HUES64 (cell line): ENCODE results near the gene CCDC182.

Source experiments
- H3K27ac ChIP-seq: 2 replicates; pipeline ENCODE4 v1.7.0; 2013; ENCODE audit warnings: low read depth, low read length, inconsistent platforms
- H3K27me3 ChIP-seq: 2 replicates; pipeline ENCODE4 v1.6.1; 2013; ENCODE audit warnings: mild to moderate bottlenecking, low read length; ENCODE audit not compliant: insufficient read depth
- H3K36me3 ChIP-seq: 2 replicates; pipeline ENCODE4 v1.6.1; 2013; ENCODE audit warnings: mild to moderate bottlenecking, low read length; ENCODE audit not compliant: insufficient read depth
- H3K4me1 ChIP-seq: 2 replicates; pipeline ENCODE4 v1.6.1; 2013; ENCODE audit warnings: mild to moderate bottlenecking, low read length, moderate library complexity; ENCODE audit not compliant: insufficient read depth
- H3K4me3 ChIP-seq: 2 replicates; pipeline ENCODE4 v1.5.1; 2013; ENCODE audit warnings: mild to moderate bottlenecking, low read length, moderate library complexity
- H3K9ac ChIP-seq: 2 replicates; pipeline ENCODE4 v1.6.1; 2013; ENCODE audit warnings: mild to moderate bottlenecking, low read depth, low read length
- H3K9me3 ChIP-seq: 2 replicates; pipeline ENCODE4 v1.6.1; 2013; ENCODE audit warnings: low read depth, low read length; ENCODE audit not compliant: insufficient read depth
- WGBS: fragments of 150-250, 120-280 bp; methylation state at CpG from one replicate; pipeline ENCODE4 v1.1.7; 2013; ENCODE audit warnings: missing lambda C conversion rate; 5-methylcytosine and 5-hydroxymethylcytosine counted together

The CCDC182 gene

DNA sequence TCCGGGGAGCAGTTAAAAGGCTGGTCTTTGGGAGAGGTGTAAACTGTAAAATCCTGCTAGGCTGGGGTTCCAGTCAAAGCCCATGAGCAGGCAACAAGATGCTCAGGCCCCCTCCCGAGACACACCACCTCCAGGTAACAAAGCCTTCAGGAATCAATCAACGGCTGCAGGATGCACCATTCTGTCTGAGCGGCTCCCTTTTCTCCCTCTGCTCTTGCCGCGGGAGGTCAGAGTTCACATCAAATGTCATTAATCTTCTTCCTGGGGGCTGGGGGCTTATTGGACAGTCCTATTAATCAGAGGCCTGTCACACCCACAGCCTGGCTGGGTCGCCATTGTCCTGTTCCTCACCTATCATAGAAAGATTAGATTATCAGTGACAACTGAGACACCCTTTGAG lies 11.9 kb upstream of the CCDC182 start:
- H3K4me3 ChIP-seq: no peak overlapping the region
- H3K9me3 ChIP-seq: no peaks in the 10 kb centered on the region
- no peak overlapping the region for H3K9ac ChIP-seq
- H3K4me1 ChIP-seq: peaks cover 5% of the 10 kb centered on the region
- WGBS: 64% methylated on average over 6 of the region's 7 CpGs
- H3K27ac ChIP-seq: no peak overlapping the region
- H3K27me3 ChIP-seq: no peaks in the 10 kb centered on the region
- H3K36me3 ChIP-seq: no peaks in the 10 kb centered on the region

DNA sequence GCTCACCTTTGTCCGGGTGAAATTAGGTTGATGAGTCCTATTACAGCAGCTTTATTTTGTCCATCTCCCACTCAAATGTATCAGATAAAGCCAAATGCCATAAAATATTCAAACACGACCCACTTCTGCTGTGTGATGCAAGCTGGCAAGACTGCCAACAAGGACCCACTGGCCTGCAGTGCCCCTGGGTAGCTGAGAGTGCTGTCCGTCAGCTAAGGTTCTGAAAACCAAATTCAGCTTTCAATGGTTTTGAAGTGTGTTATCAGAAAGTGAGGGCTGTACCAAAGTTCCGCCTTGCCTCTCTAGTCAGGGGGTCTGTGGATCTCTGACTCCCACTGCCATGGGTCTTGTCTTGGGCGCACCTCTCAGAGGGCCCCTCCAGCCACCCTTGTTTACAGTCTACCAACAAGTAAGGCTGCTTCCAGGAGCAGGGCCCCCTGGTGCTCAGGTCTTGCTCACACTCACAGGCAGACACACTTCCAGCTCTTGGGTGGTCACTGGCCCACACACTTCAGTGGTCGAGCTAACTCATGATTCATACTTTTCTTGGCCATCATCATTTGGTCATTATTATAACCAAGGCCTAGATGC lies 10.5 kb upstream of the CCDC182 start:
- Histone ChIP-seq H3K9ac (no peak overlapping the region), H3K4me1 (no peaks in the 10 kb centered on the region), H3K36me3 (no peaks in the 10 kb centered on the region), H3K9me3 (no peaks in the 10 kb centered on the region), H3K27ac (no peak overlapping the region), H3K4me3 (no peak overlapping the region), H3K27me3 (no peaks in the 10 kb centered on the region)
- 88% methylated on average over 6 of the region's 6 CpGs for WGBS

DNA sequence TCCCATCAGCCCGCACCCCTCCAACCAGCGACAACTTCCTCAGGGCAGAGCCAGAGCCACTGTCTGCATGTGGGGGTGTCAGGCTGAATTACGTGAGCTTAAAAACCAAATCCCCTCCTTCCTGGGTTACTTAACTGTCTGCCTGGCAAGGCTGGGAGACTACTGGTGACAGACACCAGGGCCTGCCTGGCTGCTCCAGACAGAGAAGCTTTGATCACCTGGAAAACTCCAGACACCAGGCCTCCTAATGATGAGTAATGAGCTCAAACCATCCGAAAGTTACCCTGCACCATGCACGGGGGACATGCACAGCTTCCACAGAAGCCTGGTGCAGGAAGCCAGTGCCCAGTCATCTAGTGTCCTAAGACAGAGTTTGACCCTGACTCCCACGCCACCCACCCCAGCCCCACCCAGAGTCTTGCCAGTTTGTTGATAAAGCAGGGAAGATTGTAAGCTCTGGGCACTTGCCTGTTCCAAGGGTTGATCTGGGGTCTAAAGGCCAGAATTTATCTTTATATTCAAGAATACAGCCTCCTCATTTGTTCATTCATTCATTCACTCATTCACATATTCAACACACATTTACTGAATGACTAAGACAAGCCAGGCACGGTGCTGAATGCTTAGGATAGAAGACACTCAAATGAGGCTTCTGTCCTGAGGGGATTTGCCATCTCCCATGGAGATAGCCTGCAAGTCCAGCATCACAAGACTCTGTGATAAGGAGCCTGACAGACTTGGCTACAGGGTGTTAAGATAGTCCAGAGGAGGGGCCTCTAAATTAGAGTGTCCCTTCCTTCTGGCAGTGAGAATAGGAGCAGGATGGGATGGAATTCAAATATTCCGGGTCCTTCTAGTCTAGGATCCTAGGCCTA lies 7.2 kb upstream of the CCDC182 start:
- H3K9me3 ChIP-seq: no peaks in the 10 kb centered on the region
- H3K4me1 ChIP-seq: no peaks in the 10 kb centered on the region
- H3K4me3 ChIP-seq: no peak overlapping the region
- H3K9ac ChIP-seq: no peak overlapping the region
- WGBS: 84% methylated on average over 8 of the region's 8 CpGs
- H3K36me3 ChIP-seq: no peaks in the 10 kb centered on the region
- H3K27me3 ChIP-seq: no peaks in the 10 kb centered on the region
- H3K27ac ChIP-seq: no peak overlapping the region

DNA sequence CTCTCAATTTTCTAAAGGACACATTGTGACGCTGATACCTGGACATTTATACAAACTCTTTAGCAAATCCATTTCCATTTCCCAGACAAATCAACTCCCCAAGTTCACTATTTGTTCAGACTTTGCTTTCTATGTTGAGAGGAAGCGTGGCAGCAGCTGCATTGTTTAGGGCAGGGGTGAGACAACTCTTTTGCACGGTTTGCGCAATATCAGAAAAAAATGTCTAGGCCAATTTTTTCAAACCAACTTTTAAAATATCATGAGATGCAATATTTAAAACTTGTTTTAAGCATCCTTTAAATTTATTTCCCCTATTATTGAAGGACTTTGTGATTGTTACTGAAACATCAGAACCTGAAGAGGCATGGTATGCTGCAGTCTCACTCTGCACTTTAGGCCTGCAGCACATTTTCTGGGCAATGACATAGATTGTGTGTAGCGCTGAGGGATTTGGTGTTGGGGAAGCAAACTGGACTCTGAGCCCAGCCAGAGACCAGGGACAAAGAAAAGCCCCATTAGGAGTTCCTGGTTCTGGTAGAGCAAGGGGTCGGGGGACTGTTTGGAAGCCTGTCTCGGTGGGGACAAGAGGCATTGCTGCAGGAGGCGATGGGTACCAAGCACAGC lies 6.4 kb upstream of the CCDC182 start:
- H3K4me1 ChIP-seq: no peaks in the 10 kb centered on the region
- H3K27ac ChIP-seq: no peak overlapping the region
- no peak overlapping the region for H3K9ac ChIP-seq
- no peaks in the 10 kb centered on the region for H3K36me3 ChIP-seq
- no peaks in the 10 kb centered on the region for H3K9me3 ChIP-seq
- 94% methylated on average over 8 of the region's 8 CpGs for WGBS
- no peak overlapping the region for H3K4me3 ChIP-seq
- H3K27me3 ChIP-seq: no peaks in the 10 kb centered on the region

DNA sequence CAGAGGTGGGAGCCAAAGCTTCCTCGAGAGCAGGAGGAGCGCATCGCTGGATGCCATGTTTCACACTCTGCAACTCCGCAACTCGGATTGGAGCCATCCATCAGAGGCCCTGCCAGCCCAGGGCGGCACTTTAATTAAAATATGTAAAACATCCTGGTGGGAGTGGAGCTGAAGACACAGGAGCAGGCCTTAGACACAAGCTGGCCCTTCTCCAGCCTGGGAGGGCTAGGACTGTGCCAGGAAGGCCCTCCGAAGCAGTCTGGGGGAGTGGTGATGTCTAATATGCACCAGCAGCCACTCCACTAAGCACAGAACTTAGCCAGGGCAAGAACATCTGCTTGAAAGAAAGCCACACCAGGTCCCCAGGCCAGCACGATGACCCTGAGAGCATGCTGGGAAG lies 5.8 kb upstream of the CCDC182 start:
- Histone ChIP-seq H3K9ac (no peak overlapping the region), H3K9me3 (no peaks in the 10 kb centered on the region), H3K27me3 (no peaks in the 10 kb centered on the region), H3K4me3 (no peak overlapping the region), H3K4me1 (no peaks in the 10 kb centered on the region), H3K27ac (no peak overlapping the region), H3K36me3 (no peaks in the 10 kb centered on the region)
- WGBS: 84% methylated on average over 8 of the region's 8 CpGs

DNA sequence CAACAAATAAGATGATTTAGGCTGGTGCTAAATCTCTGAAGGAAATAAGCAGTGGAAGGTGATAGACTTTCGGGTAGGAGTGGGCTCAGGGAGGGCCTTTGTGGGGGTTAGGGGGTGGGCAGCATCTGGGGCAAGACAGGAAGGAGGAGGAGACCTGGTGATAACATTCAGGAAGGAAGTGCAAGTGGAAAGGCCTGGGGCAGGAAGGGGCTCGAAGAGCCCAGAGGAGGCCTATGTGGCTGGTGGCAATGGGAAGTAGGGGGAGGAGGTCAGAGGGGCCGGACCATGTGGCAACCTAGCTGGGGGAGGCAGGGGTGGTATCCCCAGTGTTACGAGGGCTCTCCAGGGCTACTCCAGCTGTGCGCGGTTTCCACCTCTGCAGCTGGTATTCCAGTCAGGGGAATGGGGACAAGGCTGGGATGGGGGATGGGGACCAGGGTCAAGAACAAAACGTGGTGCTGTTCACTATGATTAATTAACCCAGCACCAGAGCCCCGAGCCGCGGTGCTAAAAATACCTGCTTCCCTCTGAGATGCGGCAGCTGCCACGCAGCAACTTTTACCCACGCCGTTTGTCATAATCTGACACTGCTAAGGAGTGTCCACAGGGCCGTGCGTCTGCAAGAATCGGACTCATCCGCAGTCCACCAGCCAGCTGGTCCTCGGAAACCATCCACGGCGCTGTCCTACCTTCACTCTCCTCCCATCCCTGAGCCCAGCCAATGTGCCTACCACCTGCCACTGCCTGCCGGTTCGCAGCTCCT lies 5.2 kb upstream of the CCDC182 start:
- H3K4me3 ChIP-seq: no peak overlapping the region
- WGBS: 88% methylated on average over 23 of the region's 23 CpGs
- no peaks in the 10 kb centered on the region for H3K27me3 ChIP-seq
- no peak overlapping the region for H3K27ac ChIP-seq
- no peaks in the 10 kb centered on the region for H3K36me3 ChIP-seq
- no peaks in the 10 kb centered on the region for H3K9me3 ChIP-seq
- H3K9ac ChIP-seq: no peak overlapping the region
- no peaks in the 10 kb centered on the region for H3K4me1 ChIP-seq

DNA sequence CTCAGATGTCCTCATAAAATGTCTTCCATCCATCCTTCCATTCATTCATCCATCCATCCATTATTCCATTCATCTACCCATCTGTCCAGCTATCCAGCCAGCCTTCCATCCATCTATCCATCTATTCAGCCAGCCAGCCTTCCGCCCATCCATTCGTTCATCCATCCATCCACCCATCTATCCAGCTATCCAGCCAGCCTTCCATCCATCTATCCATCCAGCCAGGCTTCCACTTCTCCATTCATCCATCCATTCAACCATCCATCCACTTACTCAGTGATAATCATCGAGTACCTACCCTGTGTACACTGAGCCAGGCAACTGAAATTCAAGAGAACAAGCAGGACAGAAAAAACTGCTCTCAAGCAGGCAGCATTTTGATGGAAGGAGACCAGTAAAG lies 4.6 kb upstream of the CCDC182 start:
- H3K36me3 ChIP-seq: no peaks in the 10 kb centered on the region
- no peak overlapping the region for H3K4me3 ChIP-seq
- WGBS: 92% methylated on average over 3 of the region's 3 CpGs

DNA sequence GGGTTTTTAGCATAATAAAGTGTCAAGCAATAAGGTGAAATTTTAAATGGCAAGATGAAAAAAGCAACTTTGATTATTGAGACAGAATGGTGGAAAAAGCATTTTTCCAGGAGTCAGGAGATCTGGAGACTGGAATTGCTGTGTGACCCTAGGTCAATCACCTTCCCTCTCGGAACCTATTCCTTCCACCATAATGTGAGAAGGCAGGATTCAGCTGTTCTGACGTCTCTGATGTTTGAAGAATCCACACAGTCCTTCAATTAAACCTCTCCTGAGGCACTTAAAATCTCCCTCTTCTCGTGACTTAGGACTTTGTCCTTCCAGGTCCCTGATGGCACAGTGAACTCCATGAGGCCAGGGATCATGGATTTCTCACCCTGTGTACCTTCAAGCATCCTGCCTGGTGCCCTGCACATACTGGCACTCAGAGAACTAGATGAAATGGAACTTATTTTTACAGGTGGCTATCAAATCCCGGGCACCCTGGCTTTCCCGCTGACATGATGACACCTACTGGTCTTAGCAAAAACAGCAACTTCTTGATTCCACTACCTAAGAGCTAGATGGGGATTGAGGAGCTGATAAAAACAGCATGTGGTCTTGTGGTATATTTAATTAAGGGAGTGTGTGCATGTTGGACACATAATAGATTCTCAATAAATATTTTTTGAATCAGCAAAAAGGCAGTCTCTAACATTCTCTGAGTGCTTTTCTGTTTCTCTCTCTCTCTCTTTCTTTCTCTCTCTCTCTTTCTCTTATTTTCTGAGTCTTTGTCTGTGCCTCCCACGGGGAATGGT lies 2.3 kb upstream of the CCDC182 start:
- H3K4me1 ChIP-seq: no peaks in the 10 kb centered on the region
- no peak overlapping the region for H3K4me3 ChIP-seq
- no peak overlapping the region for H3K9ac ChIP-seq
- WGBS: 47% methylated on average over 6 of the region's 6 CpGs
- no peaks in the 10 kb centered on the region for H3K36me3 ChIP-seq
- H3K27ac ChIP-seq: no peak overlapping the region
- H3K9me3 ChIP-seq: no peaks in the 10 kb centered on the region
- H3K27me3 ChIP-seq: no peaks in the 10 kb centered on the region

More for the DNA sequence above, 4.6 kb upstream of the CCDC182 start:
- Histone ChIP-seq H3K9ac (no peak overlapping the region), H3K4me1 (no peaks in the 10 kb centered on the region), H3K27ac (no peak overlapping the region), H3K9me3 (no peaks in the 10 kb centered on the region), H3K27me3 (no peaks in the 10 kb centered on the region)

DNA sequence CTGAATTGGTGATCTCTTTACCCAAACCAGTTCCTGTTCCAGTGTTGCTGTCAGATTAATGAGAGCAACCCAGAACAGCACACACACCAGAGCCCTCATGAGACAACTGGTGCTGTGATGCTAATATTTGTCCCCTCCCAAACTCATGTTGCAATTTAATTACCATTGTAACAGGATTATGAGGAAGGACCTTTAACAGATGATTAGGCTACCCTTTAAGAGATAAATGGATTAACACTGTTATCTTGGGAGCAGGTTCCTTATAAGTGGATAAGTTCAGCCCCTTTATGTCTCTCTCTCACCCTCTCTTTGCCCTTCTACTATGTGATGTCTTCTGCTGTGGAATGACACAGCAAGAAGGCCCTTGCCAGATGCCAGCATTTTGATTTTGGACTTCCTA lies 1.1 kb upstream of the CCDC182 start:
- Histone ChIP-seq H3K4me1 (no peaks in the 10 kb centered on the region), H3K27ac (no peak overlapping the region), H3K9me3 (no peaks in the 10 kb centered on the region), H3K36me3 (no peaks in the 10 kb centered on the region), H3K4me3 (no peak overlapping the region), H3K27me3 (no peaks in the 10 kb centered on the region), H3K9ac (no peak overlapping the region)

DNA sequence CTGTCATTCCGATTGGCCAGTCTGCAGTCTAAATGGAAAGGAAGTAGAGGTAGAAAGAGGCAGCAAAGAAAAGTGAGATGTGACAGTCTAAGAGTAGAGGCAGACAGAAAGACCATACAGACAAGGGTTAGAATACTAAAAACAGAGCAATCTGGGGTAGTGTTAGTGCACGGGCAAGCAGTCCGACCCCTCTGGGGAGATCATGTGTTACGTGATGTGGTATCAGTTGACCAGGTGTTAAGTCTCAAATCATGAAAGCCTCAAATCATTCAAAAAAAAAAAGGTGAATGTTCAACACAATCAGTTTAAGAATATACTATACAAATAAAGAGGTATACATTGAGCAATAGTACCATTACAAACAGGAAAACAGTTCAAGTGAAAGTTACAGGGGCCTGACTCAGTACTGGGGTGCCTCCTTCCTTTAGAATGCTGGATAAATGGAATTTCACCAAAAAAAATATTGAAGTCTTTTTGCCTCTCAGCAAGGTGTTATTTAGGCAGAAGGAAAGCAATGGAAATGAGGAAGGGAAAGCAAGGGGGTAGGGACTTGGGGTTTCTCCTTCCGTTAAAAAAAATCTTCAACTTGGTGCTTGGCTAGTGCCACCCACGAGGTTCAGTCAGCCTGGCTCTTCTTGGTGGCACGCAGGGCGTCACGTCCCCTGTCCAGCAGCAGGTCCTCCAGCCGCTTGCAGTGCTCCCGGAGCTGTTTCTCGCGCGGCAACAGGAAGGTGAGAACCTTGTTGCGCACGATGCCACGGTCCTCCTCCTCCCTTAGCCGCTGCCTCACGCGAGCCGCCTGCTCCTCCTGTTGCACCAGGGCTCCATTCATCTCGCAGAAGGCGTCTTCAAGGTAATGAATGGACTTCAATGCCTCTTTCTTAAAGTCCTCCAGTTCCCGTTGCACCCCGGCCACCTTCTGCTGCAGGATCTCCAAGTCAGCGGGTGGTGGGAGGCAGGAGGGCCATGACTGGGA lies 616 bp downstream of the CCDC182 start:
- H3K36me3 ChIP-seq: no peaks in the 10 kb centered on the region
- WGBS: 94% methylated on average over 25 of the region's 26 CpGs

More for the DNA sequence above, 616 bp downstream of the CCDC182 start:
- Histone ChIP-seq H3K4me1 (no peaks in the 10 kb centered on the region), H3K4me3 (no peak overlapping the region), H3K27me3 (no peaks in the 10 kb centered on the region), H3K9ac (no peak overlapping the region), H3K27ac (no peak overlapping the region), H3K9me3 (no peaks in the 10 kb centered on the region)
